OCI-LY1 (cell line): ENCODE measurements around the gene FHL5.

Source experiments
- H2AFZ ChIP-seq: fragments of 200-600 bp; sonication (generic), shearing (Covaris generic); 2 replicates; pipeline ENCODE4 v1.6.0; 2014; ENCODE audit warnings: antibody characterized with exemption, mild to moderate bottlenecking, low read length
- H3F3A ChIP-seq: fragments of 200-600 bp; sonication (generic), shearing (Covaris generic); 2 replicates; pipeline ENCODE4 v1.6.0; 2014; ENCODE audit warnings: mild to moderate bottlenecking, antibody characterized with exemption, low read length, moderate library complexity; ENCODE audit not compliant: insufficient read depth
- H3K27ac ChIP-seq: fragments of 200-600 bp; sonication (generic); 2 replicates; pipeline ENCODE4 v1.5.1; 2014; ENCODE audit warnings: low read length, mixed run types, mild to moderate bottlenecking, low read depth; ENCODE audit not compliant: poor library complexity, severe bottlenecking
- H3K27me3 ChIP-seq: fragments of 200-600 bp; sonication (generic); 2 replicates; pipeline ENCODE4 v1.6.0; 2014; ENCODE audit warnings: antibody characterized with exemption, mild to moderate bottlenecking, low read length, moderate library complexity; ENCODE audit not compliant: insufficient read depth
- H3K36me3 ChIP-seq: fragments of 200-600 bp; sonication (generic); 2 replicates; pipeline ENCODE4 v1.6.1; 2014; ENCODE audit warnings: mild to moderate bottlenecking, antibody characterized with exemption, low read length, moderate library complexity, mixed read lengths; ENCODE audit not compliant: insufficient read depth
- H3K4me1 ChIP-seq: fragments of 200-600 bp; sonication (generic); 2 replicates; pipeline ENCODE4 v1.5.1; 2014; ENCODE audit warnings: mild to moderate bottlenecking, low read length, moderate library complexity; ENCODE audit not compliant: insufficient read depth, severe bottlenecking
- H3K4me2 ChIP-seq: fragments of 200-600 bp; sonication (generic), shearing (Covaris generic); 2 replicates; pipeline ENCODE4 v1.6.1; 2014; ENCODE audit warnings: low read length
- H3K4me3 ChIP-seq: fragments of 200-600 bp; sonication (generic); 2 replicates; pipeline ENCODE4 v1.5.1; 2014; ENCODE audit warnings: low read length, low read depth, mild to moderate bottlenecking, mixed read lengths; ENCODE audit not compliant: poor library complexity, severe bottlenecking
- H3K79me2 ChIP-seq: fragments of 200-600 bp; shearing (Covaris generic); 2 replicates; pipeline ENCODE4 v1.6.1; 2016; ENCODE audit warnings: mixed run types, low read length, mixed read lengths; ENCODE audit not compliant: insufficient read depth
- H3K9ac ChIP-seq: fragments of 200-600 bp; sonication (generic), shearing (Covaris generic); 2 replicates; pipeline ENCODE4 v1.6.1; 2014; ENCODE audit warnings: mild to moderate bottlenecking, low read length, mixed read lengths
- H3K9me2 ChIP-seq: fragments of 200-600 bp; sonication (generic), shearing (Covaris generic); 2 replicates; pipeline ENCODE4 v1.6.1; 2014; ENCODE audit warnings: low read depth, mild to moderate bottlenecking, low read length, mixed read lengths
- H3K9me3 ChIP-seq: fragments of 200-600 bp; shearing (Covaris generic); 2 replicates; pipeline ENCODE4 v1.6.1; 2014; ENCODE audit warnings: low read length, mixed read lengths
- H4K20me1 ChIP-seq: fragments of 200-600 bp; sonication (generic), shearing (Covaris generic); 2 replicates; pipeline ENCODE4 v1.6.0; 2016; ENCODE audit warnings: mild to moderate bottlenecking, low read length; ENCODE audit not compliant: insufficient read depth
- CTCF ChIP-seq: fragments of 200-600 bp; sonication (generic), shearing (Covaris generic); IDR thresholded peaks from 2 replicates; pipeline ENCODE4 v1.5.1; 2017; ENCODE audit warnings: mild to moderate bottlenecking, antibody characterized with exemption, low read length, moderate library complexity, mixed read lengths
- EZH2 ChIP-seq: fragments of 200-600 bp; sonication (generic), shearing (Covaris generic); IDR thresholded peaks from 2 replicates; pipeline ENCODE4 v1.8.0; 2017; ENCODE audit warnings: borderline replicate concordance, mixed run types, mild to moderate bottlenecking, antibody characterized with exemption, low read length, moderate library complexity, mixed read lengths

FHL5 gene

GRCh38 chr6:96653181-96653580 lies 90.3 kb downstream of the FHL5 start:
- Histone ChIP-seq H3K36me3 (no peaks in the 10 kb centered on the region; the same call in 1 of the 2 replicates), H3K9me3 (no peaks in the 10 kb centered on the region), H3K27me3 (no peaks in the 10 kb centered on the region), H3K79me2 (no peaks in the 10 kb centered on the region), H3F3A (no peaks in the 10 kb centered on the region), H2AFZ (no peak overlapping the region), H3K27ac (no peak overlapping the region), H3K4me2 (no peak overlapping the region), H3K9ac (no peak overlapping the region), H3K4me3 (no peak overlapping the region), H3K4me1 (no peaks in the 10 kb centered on the region), H4K20me1 (no peaks in the 10 kb centered on the region), H3K9me2 (no peaks in the 10 kb centered on the region)
- TF ChIP-seq EZH2: no peak
- no peak for TF ChIP-seq CTCF

- H3K9me2 ChIP-seq: no peaks in the 10 kb centered on the region
- H3K9ac ChIP-seq: no peak overlapping the region
- H3K9me3 ChIP-seq: no peaks in the 10 kb centered on the region
- H3F3A ChIP-seq: no peaks in the 10 kb centered on the region
- H3K27ac ChIP-seq: no peak overlapping the region
- no peaks in the 10 kb centered on the region for H3K27me3 ChIP-seq
- no peak overlapping the region for H2AFZ ChIP-seq
- H3K4me3 ChIP-seq: no peak overlapping the region
- H3K79me2 ChIP-seq: no peaks in the 10 kb centered on the region
- TF ChIP-seq CTCF (no peak), EZH2 (no peak)
- no peaks in the 10 kb centered on the region; the same call in 1 of the 2 replicates for H3K36me3 ChIP-seq
- H4K20me1 ChIP-seq: no peaks in the 10 kb centered on the region
- no peak overlapping the region for H3K4me2 ChIP-seq
- H3K4me1 ChIP-seq: no peaks in the 10 kb centered on the region
Measured at GRCh38 chr6:96656567-96656966, 93.6 kb downstream of the FHL5 start.

- Histone ChIP-seq H3K9ac (no peak overlapping the region), H3K4me2 (no peak overlapping the region), H3K79me2 (no peaks in the 10 kb centered on the region), H2AFZ (no peak overlapping the region), H4K20me1 (no peaks in the 10 kb centered on the region), H3K27ac (no peak overlapping the region), H3K27me3 (no peaks in the 10 kb centered on the region), H3K4me1 (no peaks in the 10 kb centered on the region), H3K9me3 (no peaks in the 10 kb centered on the region), H3K9me2 (no peaks in the 10 kb centered on the region), H3K4me3 (no peak overlapping the region), H3K36me3 (no peaks in the 10 kb centered on the region), H3F3A (no peaks in the 10 kb centered on the region)
- TF ChIP-seq CTCF (no peak), EZH2 (no peak)
Measured at GRCh38 chr6:96657344-96657743, 94.4 kb downstream of the FHL5 start.
